ENCODE measurements around the gene WDR6.

The WDR6 gene

GRCh38 chr3:48974076-48974864 lies 32.9 kb upstream of the WDR6 start (continued):
- no peak for TF ChIP-seq CREB5 (CRISPR knock-in tag; IDR thresholded peaks at IDR 0.05; ENCODE audit: low read depth)
- TF ChIP-seq CSRNP3 (CRISPR knock-in tag; IDR thresholded peaks at IDR 0.05): no peak
- no peak for TF ChIP-seq GLIS3 (CRISPR knock-in tag; IDR thresholded peaks at IDR 0.05)
- TF ChIP-seq TOX (CRISPR knock-in tag; IDR thresholded peaks at IDR 0.05; ENCODE audit: borderline replicate concordance): no peak
- TF ChIP-seq CSDC2 (CRISPR knock-in tag; IDR thresholded peaks at IDR 0.05): no peak
- no peak for TF ChIP-seq ZFP3 (CRISPR knock-in tag; IDR thresholded peaks at IDR 0.05)
- TF ChIP-seq RARB (CRISPR knock-in tag; IDR thresholded peaks at IDR 0.05): no peak

- ATAC-seq: no peak
- no peak for TF ChIP-seq ZC3H10 (CRISPR knock-in tag; IDR thresholded peaks at IDR 0.05)
- TF ChIP-seq PATZ1 (CRISPR knock-in tag; IDR thresholded peaks at IDR 0.05; ENCODE audit: borderline replicate concordance): no peak
- no peak for TF ChIP-seq ZFP30 (CRISPR knock-in tag; IDR thresholded peaks at IDR 0.05)
- TF ChIP-seq POU6F1 (CRISPR knock-in tag; IDR thresholded peaks at IDR 0.05; ENCODE audit: borderline replicate concordance, low read depth): no peak
- TF ChIP-seq CREB5 (CRISPR knock-in tag; IDR thresholded peaks at IDR 0.05; ENCODE audit: low read depth): no peak
- no peak for TF ChIP-seq ISL1 (CRISPR knock-in tag; IDR thresholded peaks at IDR 0.05)
- TF ChIP-seq ZNF70 (CRISPR knock-in tag; IDR thresholded peaks at IDR 0.05): no peak
- TF ChIP-seq ZNF8 (CRISPR knock-in tag; IDR thresholded peaks at IDR 0.05): no peak
- TF ChIP-seq SNAI2 (CRISPR knock-in tag; IDR thresholded peaks at IDR 0.05): no peak
- TF ChIP-seq CSRNP3 (CRISPR knock-in tag; IDR thresholded peaks at IDR 0.05): no peak
- no peak for TF ChIP-seq ZFP3 (CRISPR knock-in tag; IDR thresholded peaks at IDR 0.05)
Observed at GRCh38 chr3:48979451-48979850, 27.7 kb upstream of the WDR6 start.

GRCh38 chr3:48980295-48980694 lies 26.9 kb upstream of the WDR6 start:
- no peak for ATAC-seq
- no peak for TF ChIP-seq POU6F1 (CRISPR knock-in tag; IDR thresholded peaks at IDR 0.05; ENCODE audit: borderline replicate concordance, low read depth)
- TF ChIP-seq CREB5 (CRISPR knock-in tag; IDR thresholded peaks at IDR 0.05; ENCODE audit: low read depth): no peak

Measured in SK-N-SH treated with all-trans-retinoic acid at 6 μM for 48 hours (cell line).